HFF-Myc (cell line): ENCODE results near the gene C1orf21.

ENCODE experiments used
- DNase-seq: peaks from one replicate; pipeline ENCODE4 v3.0.0-alpha.2; 2011; ENCODE audit warnings: low read depth; ENCODE audit errors: extremely low read depth
- H3K4me3 ChIP-seq: replicated peaks from 2 replicates; pipeline ENCODE4 v1.5.1; 2011; ENCODE audit warnings: low read depth, mild to moderate bottlenecking, control low read depth, low read length
- CTCF ChIP-seq: IDR thresholded peaks from 2 replicates; pipeline ENCODE4 v1.5.1; 2012; ENCODE audit warnings: mild to moderate bottlenecking, low read depth, low read length, control low read depth; ENCODE audit errors: missing control alignments

Gene C1orf21

GRCh38 chr1:184504040-184504954 lies 117.5 kb downstream of the C1orf21 start:
- no peak for TF ChIP-seq CTCF
- no peak overlapping the region for H3K4me3 ChIP-seq
- DNase-seq = no peak

GRCh38 chr1:184504955-184505338 lies 118.1 kb downstream of the C1orf21 start:
- TF ChIP-seq CTCF = no peak
- no peak for DNase-seq
- H3K4me3 ChIP-seq = no peak overlapping the region

- no peak for DNase-seq
- no peak for TF ChIP-seq CTCF
- no peak overlapping the region for H3K4me3 ChIP-seq
Observed at GRCh38 chr1:184506481-184506880, 119.7 kb downstream of the C1orf21 start.

GRCh38 chr1:184507165-184507564 lies 120.3 kb downstream of the C1orf21 start:
- no peak for TF ChIP-seq CTCF
- no peak for DNase-seq
- no peak overlapping the region for H3K4me3 ChIP-seq

GRCh38 chr1:184507604-184508280 lies 120.9 kb downstream of the C1orf21 start:
- no peak overlapping the region for H3K4me3 ChIP-seq
- no peak for TF ChIP-seq CTCF
- no peak for DNase-seq

GRCh38 chr1:184509105-184509504 lies 122.3 kb downstream of the C1orf21 start:
- no peak for TF ChIP-seq CTCF
- no peak overlapping the region for H3K4me3 ChIP-seq
- no peak for DNase-seq
